ENCODE measurements around the gene CNEP1R1.

Gene CNEP1R1

GRCh38 chr16:50021544-50021943, 3.5 kb upstream of the CNEP1R1 start:
- DNase-seq: no peak

- DNase-seq: no peak
These were observed 1.4 kb upstream of the CNEP1R1 start for GRCh38 chr16:50023641-50024040.

GRCh38 chr16:50024207-50024606, 818 bp upstream of the CNEP1R1 start:
- DNase-seq: no peak

GRCh38 chr16:50025537-50025931, 509 bp downstream of the CNEP1R1 start:
- no peak for DNase-seq

- DNase-seq: no peak
These were observed 2.8 kb downstream of the CNEP1R1 start for GRCh38 chr16:50027829-50028228.

GRCh38 chr16:50035468-50035992, 10.5 kb downstream of the CNEP1R1 start:
- DNase-seq: no peak

DNA sequence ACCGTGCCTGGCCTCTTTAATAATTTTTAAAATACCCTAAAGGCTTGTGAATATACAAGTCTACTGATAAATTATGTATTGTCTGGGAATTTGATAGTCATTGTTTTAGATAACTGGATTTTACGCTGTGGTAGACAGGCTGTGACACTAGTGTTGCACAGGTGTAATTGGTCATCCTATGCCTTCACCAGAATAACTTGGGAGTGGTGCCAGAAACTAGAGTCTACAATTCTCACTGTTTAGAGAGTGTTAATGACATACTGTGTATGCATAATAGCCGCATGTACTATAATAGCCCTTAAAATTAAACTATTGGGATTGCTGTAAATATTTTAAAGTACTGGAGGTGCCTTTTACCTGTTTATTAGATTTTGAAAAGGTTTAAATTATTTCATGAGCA, 11.4 kb downstream of the CNEP1R1 start:
- no peak for DNase-seq

DNA sequence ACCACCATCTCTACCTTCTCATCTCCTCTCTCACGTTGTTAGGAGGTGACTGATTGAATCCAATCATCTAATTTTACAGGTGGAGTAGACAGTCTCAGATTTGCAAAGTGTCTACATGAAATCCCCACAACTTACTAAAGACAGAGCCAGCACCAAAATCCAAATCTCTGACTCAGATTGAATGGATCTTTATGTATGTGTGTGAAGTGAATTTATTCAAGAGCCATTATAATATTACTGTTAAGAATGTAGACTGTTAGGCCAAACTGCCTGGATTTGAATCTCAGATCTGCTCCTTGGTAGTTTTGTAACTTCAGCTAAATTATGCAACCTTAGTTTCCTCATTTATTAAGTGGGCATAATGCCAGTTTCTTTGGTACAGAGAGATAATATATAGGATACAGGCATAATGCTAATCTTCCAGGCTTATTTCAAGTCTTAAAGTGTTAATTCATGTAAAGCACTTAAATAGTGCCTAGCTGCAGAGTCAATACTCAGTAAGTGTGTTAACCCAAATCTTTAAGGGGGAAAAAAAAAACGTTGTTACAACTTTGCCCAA, 12.7 kb downstream of the CNEP1R1 start:
- peak in 1 of 2 donors; percentile 10 for DNase-seq

GRCh38 chr16:50038286-50038685, 13.3 kb downstream of the CNEP1R1 start:
- DNase-seq: no peak

GRCh38 chr16:50038756-50039529, 13.9 kb downstream of the CNEP1R1 start:
- peak; percentile 12 to 55 for DNase-seq

DNA sequence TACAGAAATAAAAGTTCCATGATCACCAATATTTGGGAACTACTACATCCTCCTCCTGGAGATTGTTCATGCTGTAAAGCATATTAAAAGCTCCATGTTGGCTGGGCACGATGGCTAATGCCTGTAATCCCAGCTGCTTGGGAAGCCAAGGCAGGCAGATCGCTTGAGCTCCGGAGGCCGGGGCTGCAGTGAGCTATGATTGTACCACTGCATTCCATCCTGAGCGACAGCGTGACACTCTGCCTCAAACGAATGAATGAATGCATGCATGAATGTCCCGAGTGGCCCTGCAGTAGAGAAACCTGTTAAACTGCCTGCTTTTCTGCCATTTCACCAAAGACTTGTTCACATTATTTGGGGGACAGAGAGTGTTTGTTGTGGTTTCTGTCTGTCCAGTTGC, 15.0 kb downstream of the CNEP1R1 start:
- no peak for DNase-seq

GRCh38 chr16:50040710-50041109, 15.7 kb downstream of the CNEP1R1 start:
- no peak for DNase-seq

- no peak for DNase-seq
These were observed 18.3 kb downstream of the CNEP1R1 start for GRCh38 chr16:50043358-50043757.

DNA sequence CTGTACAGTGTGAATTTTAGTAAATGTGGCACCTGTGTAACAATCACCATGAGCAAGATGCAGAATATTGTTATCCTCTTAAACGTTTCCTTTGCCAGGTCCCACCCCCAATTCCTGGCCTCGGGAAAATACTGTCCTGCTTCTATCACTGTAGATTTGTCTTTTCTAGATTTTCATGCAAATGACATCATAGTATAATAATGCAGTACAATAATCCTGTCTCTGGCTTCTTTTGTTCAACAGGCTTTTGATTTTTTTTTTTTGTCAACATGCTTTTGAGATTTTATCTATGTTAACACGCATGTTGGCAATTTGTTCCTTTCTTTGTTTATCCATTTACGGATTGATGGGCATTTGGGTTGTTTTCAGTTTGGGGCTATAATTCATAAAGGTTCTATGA, 20.4 kb downstream of the CNEP1R1 start:
- no peak for DNase-seq

GRCh38 chr16:50046853-50047252, 21.8 kb downstream of the CNEP1R1 start:
- no peak for DNase-seq

- no peak for DNase-seq
These were observed 22.8 kb downstream of the CNEP1R1 start for GRCh38 chr16:50047864-50048263.

- DNase-seq: no peak
These were observed 25.8 kb downstream of the CNEP1R1 start for GRCh38 chr16:50050802-50051201.

DNA sequence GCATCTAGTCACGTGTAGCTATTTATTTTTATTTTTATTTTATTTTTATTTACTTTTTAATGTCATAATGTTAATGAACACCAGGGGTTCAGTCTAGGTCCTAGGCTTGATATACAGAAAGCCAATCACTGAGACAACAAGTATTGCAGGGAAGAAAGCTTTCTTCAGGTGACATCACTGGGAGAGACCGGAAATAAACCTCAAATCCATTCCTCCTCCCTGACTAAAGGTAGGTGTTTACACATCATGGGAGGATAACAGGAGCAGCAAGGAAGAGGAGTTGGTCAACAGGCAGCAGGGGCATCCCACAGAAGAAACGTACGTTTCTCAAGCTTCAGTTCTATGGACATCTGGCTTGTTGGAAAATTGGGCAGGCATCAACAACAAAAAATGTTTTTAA, 31.2 kb downstream of the CNEP1R1 start:
- no peak for DNase-seq

GRCh38 chr16:50058091-50058771, 33.2 kb downstream of the CNEP1R1 start:
- DNase-seq: no peak

GRCh38 chr16:50059111-50059510, 34.1 kb downstream of the CNEP1R1 start:
- no peak for DNase-seq

- no peak for DNase-seq
These were observed 34.6 kb downstream of the CNEP1R1 start for GRCh38 chr16:50059669-50060068.

DNA sequence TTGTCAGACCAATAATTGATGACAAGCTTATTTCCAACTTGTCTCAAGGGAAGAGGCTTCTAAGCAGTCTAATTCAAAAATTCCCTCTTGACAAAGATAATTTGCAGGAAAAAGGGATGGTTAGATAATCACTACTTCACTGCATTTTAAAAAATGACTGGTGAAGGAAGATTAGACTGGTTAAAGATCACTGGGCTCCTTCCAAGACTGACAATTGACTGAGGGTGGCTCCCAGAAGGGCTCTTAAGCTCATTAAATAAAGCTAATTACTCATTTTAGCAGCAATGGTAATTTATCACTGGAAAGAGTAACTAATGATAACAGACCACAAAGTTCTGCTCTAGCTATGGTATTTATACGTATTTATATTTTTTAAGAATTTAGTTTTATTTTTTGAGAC, 36.3 kb downstream of the CNEP1R1 start:
- DNase-seq: no peak

DNA sequence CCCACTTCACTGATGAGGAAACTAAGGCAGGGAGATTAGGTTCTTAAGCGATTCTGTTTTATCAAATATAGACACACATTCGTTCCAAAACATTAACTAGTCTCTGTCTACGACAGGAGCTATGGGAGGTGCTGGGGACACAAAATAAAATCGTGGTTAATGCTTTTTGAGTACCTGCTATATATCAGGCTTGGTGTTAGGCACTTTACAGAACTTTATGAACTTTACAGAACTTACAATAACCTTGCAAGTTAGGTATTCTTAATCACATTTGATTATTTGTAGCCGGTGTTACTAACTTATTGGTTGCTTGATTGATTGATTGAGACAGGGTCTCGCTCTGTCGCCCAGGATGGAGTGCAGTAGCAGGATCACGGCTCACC, 40.2 kb downstream of the CNEP1R1 start:
- no peak for DNase-seq
